Retina (tissue), 1 donor: ENCODE results near the gene HIPK4.
A peak's percentile ranks its signal among the peaks of the same experiment; 100 is the strongest.
"Not testable (repeated sequence)": the region's sequence is repeated elsewhere in the genome, so short reads cannot be mapped to it uniquely, and the experiment has no call there.

ENCODE experiments used
- DNase-seq: peaks from one replicate; pipeline ENCODE4 v3.0.0-alpha.2; 2016

HIPK4 gene

GRCh38 chr19:40416918-40417642 lies 27.1 kb upstream of the HIPK4 start:
- DNase-seq, result no peak

DNA sequence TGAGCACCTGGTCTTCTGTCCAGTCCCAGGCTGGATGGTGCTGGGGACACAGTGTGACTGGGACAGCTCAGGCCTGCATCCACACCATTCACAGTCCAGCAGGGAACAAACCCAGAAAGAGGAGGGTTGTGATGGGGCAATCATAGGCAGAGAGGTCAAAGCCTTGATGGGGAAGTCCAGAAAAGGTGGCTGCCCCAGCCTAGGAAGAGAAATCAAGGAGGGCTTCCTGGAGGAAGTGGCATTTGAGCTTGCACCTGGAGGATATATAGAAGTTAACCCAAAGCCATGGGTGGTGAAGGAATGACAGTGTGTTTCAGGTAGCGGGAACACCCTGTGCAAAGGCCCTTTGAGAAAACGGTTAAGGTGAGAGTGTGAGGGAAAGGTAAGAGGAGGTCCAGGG lies 25.8 kb upstream of the HIPK4 start:
- no peak for DNase-seq

GRCh38 chr19:40414542-40415535 lies 24.9 kb upstream of the HIPK4 start:
- no peak for DNase-seq

GRCh38 chr19:40413291-40413845 lies 23.4 kb upstream of the HIPK4 start, which contains the start of gene PRX:
PRX (minus strand) TSS chr19:40413378; CDS start chr19:40407932, 5,446 bp downstream.
- no peak for DNase-seq

- no peak for DNase-seq
These were observed 22.9 kb upstream of the HIPK4 start for GRCh38 chr19:40412866-40413265.

GRCh38 chr19:40411958-40412499 lies 22.0 kb upstream of the HIPK4 start:
- DNase-seq, result no peak

DNA sequence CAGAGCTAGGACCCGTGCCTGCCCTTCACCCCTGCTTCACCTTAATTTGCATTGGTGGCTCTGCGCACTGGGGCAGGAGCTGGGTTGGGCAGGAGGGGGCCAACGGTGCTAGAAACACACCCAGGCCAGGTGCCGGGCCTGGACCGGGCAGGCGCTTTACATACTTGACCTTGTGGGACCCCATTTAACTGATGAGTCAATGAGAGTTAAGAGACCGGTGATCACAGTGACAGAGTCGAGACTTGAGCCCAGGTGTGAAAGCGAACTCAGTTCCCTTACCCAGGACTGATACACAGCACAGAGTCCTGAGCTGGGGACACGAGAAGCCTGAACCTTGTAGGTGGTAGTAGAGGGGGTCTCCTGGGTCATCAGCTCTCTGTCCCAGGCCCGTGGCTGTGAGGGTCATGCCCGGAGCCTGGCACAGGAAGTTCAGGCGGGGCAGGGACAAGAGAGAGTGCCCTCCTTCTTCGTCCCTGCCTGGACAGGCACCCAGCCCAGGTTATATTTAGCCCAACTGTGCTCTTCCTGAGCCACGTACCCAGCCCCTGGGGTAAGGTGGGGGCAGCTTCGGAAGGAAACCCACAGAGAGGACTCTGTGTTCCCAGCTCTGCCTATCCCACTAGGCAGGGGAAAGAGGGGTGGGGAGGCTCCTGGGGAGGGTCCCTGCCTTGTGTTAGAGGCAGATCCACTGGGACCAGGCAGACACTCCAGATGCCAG lies 21.3 kb upstream of the HIPK4 start:
- no peak for DNase-seq

DNA sequence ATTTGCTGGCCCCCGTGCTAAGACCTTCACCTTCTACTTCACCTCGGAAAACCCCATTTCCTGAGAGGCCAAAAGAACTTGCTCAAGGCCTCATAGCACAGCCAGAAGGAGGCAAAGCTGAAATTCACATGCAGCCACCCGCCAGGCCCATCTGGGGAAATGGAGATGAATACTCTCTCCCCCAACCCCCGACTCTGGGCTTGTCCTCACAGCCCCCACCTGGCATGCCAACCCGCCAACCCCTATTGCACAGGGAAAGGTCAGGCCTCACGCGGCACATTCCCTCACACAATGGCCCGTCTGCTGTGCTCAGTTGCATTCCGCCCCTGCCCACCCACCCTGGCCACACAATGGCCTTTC lies 20.0 kb upstream of the HIPK4 start:
- DNase-seq, result no peak

GRCh38 chr19:40408598-40408925 lies 18.6 kb upstream of the HIPK4 start:
- not testable (repeated sequence) for DNase-seq

DNA sequence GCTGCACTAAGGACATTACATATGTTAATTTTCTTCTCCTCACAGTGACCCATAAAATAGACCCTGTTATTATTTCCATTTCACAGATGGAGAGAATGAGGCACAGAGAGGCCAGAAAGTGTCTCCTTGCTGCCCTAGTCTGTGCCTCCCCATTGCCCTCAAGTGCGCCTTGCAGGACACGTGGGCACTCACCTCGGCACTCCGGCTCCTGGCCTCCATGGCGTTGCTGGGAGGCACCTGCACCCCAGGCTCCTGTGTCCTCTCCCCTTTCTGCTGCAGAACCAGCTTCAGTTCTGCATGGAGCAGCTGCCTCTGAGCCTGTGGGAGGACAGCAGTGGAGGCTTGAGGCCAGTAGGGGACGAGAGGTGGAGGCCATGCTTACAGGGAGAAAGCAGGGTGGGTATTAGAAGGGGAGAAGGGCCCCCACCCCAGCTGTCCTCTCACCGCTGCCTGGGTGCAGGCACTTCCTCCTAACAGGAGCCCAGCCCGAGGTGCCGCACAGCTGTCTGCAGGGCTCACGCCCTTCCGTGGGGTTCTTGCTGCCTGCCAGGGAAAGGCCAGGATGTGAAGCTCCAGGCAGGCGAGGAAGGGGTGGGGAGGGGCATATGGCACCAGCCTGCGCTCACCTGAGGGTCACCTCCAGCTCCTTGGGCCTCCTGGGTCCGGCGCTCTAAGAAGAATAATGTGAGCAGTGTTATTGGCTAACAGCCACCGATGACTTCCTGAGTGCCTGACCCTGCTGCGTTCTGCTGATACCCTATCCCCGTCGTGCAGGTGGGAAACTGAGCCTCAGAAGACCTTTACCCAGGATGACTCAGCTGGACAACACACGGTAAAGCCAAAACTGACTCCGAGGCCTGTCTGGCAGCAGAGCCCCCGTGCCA lies 18.0 kb upstream of the HIPK4 start:
- no peak for DNase-seq

DNA sequence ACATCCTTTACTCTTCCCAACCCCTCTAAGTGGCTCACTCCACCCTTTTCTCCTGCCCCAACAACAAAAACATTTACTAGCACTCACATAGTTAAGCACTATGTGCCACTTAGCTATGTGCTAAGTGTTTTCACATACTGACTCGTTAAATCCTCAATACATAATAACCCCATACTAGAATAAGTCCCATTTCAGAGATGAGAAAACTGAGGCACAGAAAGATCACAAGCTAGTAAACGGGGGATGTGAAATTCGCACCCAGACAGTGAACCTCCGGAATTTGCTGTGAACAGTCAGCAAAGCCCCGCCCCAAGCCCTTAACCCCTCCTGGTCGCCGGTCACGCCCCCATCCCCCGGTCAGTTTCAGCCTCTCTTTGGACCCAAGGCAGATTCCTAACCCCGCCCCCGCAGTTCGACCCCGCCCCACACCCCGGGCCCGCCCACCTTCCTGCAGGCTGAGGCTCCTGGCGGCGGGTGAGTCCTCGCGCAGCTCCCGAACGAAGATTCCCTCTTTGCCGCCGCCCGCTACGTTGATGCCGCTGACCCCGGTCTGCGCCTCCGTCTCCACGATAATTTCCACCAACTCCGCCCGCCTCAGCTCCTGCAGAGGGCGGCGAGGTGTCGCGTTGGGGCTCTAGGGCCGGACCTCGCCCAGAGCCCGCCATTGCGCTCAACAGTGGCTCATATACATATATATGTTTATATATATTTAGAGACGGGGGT lies 13.4 kb upstream of the HIPK4 start:
- DNase-seq, result no peak

DNA sequence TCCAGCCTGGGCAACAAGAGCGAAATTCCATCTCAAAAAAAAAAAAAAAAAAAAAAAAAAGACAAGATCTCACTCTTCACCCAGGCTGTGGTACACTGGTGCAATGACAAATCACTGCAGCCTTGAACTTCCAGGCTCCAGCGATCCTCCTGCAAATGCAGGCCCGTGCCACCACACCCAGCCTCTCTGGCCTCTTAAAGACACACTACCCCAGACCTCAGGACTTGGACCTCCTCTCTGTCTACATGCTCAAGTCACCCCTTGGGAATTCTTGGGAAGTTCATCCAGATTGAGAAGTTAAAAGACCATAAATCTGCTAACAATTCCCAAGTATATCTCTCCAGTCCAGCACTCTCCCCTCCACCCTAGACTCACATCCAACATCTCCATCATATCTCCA lies 10.6 kb upstream of the HIPK4 start:
- no peak for DNase-seq

GRCh38 chr19:40398417-40399131 lies 8.6 kb upstream of the HIPK4 start:
- peak; percentile 64 for DNase-seq

DNA sequence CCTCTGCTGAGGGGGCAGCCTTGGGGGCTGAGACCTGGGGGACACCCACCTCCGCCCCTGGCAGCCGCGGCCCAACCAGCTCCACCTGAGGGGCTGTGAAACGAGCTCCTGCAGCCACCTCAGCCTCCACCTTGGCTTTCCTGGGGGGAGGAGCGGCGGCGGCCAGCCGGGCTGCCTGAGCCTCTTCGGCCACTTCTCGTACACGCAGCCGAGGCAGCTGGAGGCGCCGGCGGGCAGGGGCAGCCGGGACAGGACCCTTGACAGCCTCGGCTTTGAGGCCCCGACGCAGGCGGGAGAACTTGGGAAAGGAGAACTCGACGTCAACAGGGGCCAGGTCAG lies 7.6 kb upstream of the HIPK4 start:
- DNase-seq, result no peak

- DNase-seq, result no peak
These were observed 7.0 kb upstream of the HIPK4 start for GRCh38 chr19:40396886-40397567.

DNA sequence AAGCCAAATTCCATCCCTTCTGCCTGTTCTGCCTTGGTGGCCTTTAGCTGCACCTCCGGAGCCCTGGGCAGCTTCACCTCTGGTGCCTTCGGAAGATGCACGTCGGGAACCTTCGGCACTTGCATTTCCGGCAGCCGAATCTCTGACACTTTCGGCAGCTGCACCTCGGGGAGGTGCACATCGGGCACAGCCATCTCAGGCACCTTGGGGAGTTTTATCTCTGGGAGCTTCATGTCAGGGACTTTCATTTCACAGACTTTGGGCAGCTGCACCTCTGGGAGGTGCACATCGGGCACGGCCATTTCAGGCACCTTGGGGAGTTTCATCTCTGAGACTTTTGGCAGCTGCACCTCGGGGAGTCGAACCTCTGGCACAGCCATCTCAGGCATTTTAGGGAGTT lies 6.0 kb upstream of the HIPK4 start:
- DNase-seq, result no peak

DNA sequence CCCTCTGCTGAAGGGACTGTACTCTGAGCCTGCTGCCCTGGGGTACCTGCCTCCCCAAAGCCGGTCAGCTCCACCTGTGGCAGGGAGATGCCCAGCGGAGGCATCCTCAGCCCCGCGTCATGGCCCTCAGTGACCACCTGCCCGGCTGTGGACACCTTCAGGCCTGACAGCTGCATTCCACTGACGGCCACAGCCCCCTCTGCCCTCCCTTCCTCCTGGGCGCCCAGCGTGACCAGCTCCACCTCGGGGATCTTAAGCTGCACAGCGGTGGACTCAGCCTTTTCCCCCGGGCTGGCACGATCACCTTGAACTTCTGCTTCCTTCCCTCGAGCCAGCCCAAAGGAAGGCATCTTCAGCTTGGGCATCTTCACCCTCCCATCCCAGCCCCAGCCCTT lies 4.8 kb upstream of the HIPK4 start:
- DNase-seq, result no peak

- DNase-seq, result no peak
These were observed 4.2 kb upstream of the HIPK4 start for GRCh38 chr19:40393894-40394815.
